Astrocyte (in vitro differentiated cells and primary cell): Measurements from ENCODE around the gene TFF2.

ENCODE experiments used
- CTCF ChIP-seq: IDR thresholded peaks from 2 replicates; pipeline ENCODE4 v1.5.1; 2011; ENCODE audit warnings: low read depth, mild to moderate bottlenecking, inconsistent platforms, low read length, moderate library complexity; ENCODE audit not compliant: insufficient read depth
- EZH2 ChIP-seq: IDR thresholded peaks from 2 replicates; pipeline ENCODE4 v1.6.1; 2012; ENCODE audit warnings: mild to moderate bottlenecking, low read length, inconsistent platforms; ENCODE audit not compliant: insufficient read depth

- no peak for TF ChIP-seq CTCF
- no peak for TF ChIP-seq EZH2
Measured at GRCh38 chr21:42366292-42367010, 15.7 kb upstream of the TFF2 start, which contains the start of gene TFF1.
